Measurements from ENCODE around the gene RHOBTB3. TPM values are rescaled to one million over a fixed set of nuclear protein-coding genes. Genes with fewer than 3 reads are reported as not detected.

RHOBTB3 gene
- total RNA-seq = 314 and 349 TPM in 2 replicates

GRCh38 chr5:95730730-95731570 is at the start of gene RHOBTB3:
Gene RHOBTB3 (plus strand): TSS chr5:95731336. CDS start chr5:95731683, 347 bp downstream.
- TF ChIP-seq CTCF (IDR thresholded peaks at IDR 0.05; ENCODE audit: extremely low read depth, low read depth, low read length) = no peak
- no peaks in the 10 kb centered on the region for H3K36me3 ChIP-seq (ENCODE audit: insufficient read depth, low read length)
- H3K27me3 ChIP-seq (ENCODE audit: insufficient read depth, low read length) = no peaks in the 10 kb centered on the region
- DNase-seq (ENCODE audit: insufficient read length, low spot score, missing footprints) = peak; percentile 87
- peak within 1 kb of the TSS; percentile 77 for H3K4me2 ChIP-seq (ENCODE audit: insufficient read depth, low read length)
- H3K4me1 ChIP-seq (ENCODE audit: insufficient read depth, low read length) = peaks cover 64% of the 10 kb centered on the region
- peak within 1 kb of the TSS; percentile 94 for H3K4me3 ChIP-seq (ENCODE audit: insufficient read depth, low read length)
- H3K9me3 ChIP-seq (ENCODE audit: low read depth, low read length) = no peaks in the 10 kb centered on the region
- H2AFZ ChIP-seq (ENCODE audit: low read length) = peak within 1 kb of the TSS; percentile 72
- H3K27ac ChIP-seq (ENCODE audit: low read depth, low read length) = peak within 1 kb of the TSS; percentile 87
- no peaks in the 10 kb centered on the region for H4K20me1 ChIP-seq (ENCODE audit: insufficient read depth, low read length)
- H3K79me2 ChIP-seq (ENCODE audit: insufficient read depth, low read length) = peaks cover 48% of the 10 kb centered on the region

DNA sequence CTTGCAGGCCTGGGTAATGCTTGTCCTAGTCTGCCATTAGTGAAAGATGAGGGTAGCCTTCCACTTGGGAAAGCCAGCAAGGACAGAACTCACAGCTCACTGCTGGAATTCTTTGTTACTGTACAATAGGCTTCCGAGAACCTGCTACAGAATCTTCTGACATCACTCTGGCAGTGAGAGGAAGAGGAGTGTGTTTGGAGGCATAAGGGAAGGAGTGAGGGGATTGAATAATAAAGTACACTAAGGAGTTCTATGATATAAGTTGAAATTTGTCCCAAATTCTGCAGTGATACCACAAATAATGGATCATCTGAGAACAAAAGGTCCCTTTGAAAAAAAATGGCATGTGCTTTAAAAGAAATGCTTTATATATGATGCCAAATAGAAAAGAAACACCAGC is 48.2 kb upstream of the RHOBTB3 start, which contains the start of gene SPATA9:
Gene SPATA9 (minus strand): TSS at position 101 of the 400 bp plus-strand sequence. CDS start 137 bp downstream, outside the sequence.
- no peak within 1 kb of the TSS for H3K4me2 ChIP-seq (ENCODE audit: insufficient read depth, low read length)
- no peaks in the 10 kb centered on the region for H3K36me3 ChIP-seq (ENCODE audit: insufficient read depth, low read length)
- H3K4me3 ChIP-seq (ENCODE audit: insufficient read depth, low read length) = no peak within 1 kb of the TSS
- no peaks in the 10 kb centered on the region for H3K79me2 ChIP-seq (ENCODE audit: insufficient read depth, low read length)
- no peak within 1 kb of the TSS for H2AFZ ChIP-seq (ENCODE audit: low read length)
- no peak within 1 kb of the TSS for H3K27ac ChIP-seq (ENCODE audit: low read depth, low read length)
- TF ChIP-seq CTCF (IDR thresholded peaks at IDR 0.05; ENCODE audit: extremely low read depth, low read depth, low read length) = no peak
- no peaks in the 10 kb centered on the region for H3K4me1 ChIP-seq (ENCODE audit: insufficient read depth, low read length)
- DNase-seq (ENCODE audit: insufficient read length, low spot score, missing footprints) = no peak
- no peaks in the 10 kb centered on the region for H4K20me1 ChIP-seq (ENCODE audit: insufficient read depth, low read length)
- no peaks in the 10 kb centered on the region for H3K9me3 ChIP-seq (ENCODE audit: low read depth, low read length)
- no peaks in the 10 kb centered on the region for H3K27me3 ChIP-seq (ENCODE audit: insufficient read depth, low read length)

DNA sequence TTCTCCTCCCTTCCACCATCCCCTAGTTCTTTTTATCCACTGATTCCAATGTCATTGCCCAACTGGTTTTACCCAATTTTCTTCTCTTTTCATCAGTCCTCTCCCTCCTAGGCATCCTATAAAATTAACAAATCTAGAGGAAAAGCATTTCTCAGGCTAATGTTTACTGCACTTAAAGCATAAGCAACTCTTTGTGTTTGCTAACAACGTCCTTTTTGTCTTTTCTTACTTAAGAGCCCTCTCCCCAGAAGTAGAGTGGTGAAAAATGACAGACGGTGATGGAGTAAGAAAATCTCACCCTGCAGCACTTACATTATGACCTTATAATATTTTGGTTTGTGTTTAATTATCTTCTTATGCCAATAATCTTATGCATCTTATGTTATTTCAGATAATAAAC is 46.8 kb upstream of the RHOBTB3 start:
- Histone ChIP-seq H3K36me3 (ENCODE audit: insufficient read depth, low read length) (no peaks in the 10 kb centered on the region), H3K4me1 (ENCODE audit: insufficient read depth, low read length) (no peaks in the 10 kb centered on the region), H2AFZ (ENCODE audit: low read length) (no peak overlapping the region), H3K4me2 (ENCODE audit: insufficient read depth, low read length) (no peak overlapping the region), H3K9me3 (ENCODE audit: low read depth, low read length) (no peaks in the 10 kb centered on the region), H3K27me3 (ENCODE audit: insufficient read depth, low read length) (no peaks in the 10 kb centered on the region), H3K27ac (ENCODE audit: low read depth, low read length) (no peak overlapping the region), H3K79me2 (ENCODE audit: insufficient read depth, low read length) (no peaks in the 10 kb centered on the region), H3K4me3 (ENCODE audit: insufficient read depth, low read length) (no peak overlapping the region), H4K20me1 (ENCODE audit: insufficient read depth, low read length) (no peaks in the 10 kb centered on the region)
- TF ChIP-seq CTCF (IDR thresholded peaks at IDR 0.05; ENCODE audit: extremely low read depth, low read depth, low read length) = no peak
- DNase-seq (ENCODE audit: insufficient read length, low spot score, missing footprints) = no peak

- Histone ChIP-seq H3K27me3 (ENCODE audit: insufficient read depth, low read length) (no peaks in the 10 kb centered on the region), H4K20me1 (ENCODE audit: insufficient read depth, low read length) (no peaks in the 10 kb centered on the region), H3K9me3 (ENCODE audit: low read depth, low read length) (no peaks in the 10 kb centered on the region), H2AFZ (ENCODE audit: low read length) (no peak overlapping the region), H3K4me1 (ENCODE audit: insufficient read depth, low read length) (no peaks in the 10 kb centered on the region), H3K36me3 (ENCODE audit: insufficient read depth, low read length) (no peaks in the 10 kb centered on the region), H3K4me3 (ENCODE audit: insufficient read depth, low read length) (no peak overlapping the region), H3K4me2 (ENCODE audit: insufficient read depth, low read length) (no peak overlapping the region), H3K27ac (ENCODE audit: low read depth, low read length) (no peak overlapping the region), H3K79me2 (ENCODE audit: insufficient read depth, low read length) (no peaks in the 10 kb centered on the region)
- DNase-seq (ENCODE audit: insufficient read length, low spot score, missing footprints) = no peak
- no peak for TF ChIP-seq CTCF (IDR thresholded peaks at IDR 0.05; ENCODE audit: extremely low read depth, low read depth, low read length)
These were observed 44.5 kb upstream of the RHOBTB3 start for GRCh38 chr5:95686651-95687050.

All from osteoblast (primary cell).